Adrenal gland (tissue), 12 donors: ENCODE data around the gene BRSK2. TPM values are rescaled to one million over a fixed set of nuclear protein-coding genes. Genes with fewer than 3 reads are reported as not detected.
"Not testable (repeated sequence)": the region's sequence is repeated elsewhere in the genome, so short reads cannot be mapped to it uniquely, and the experiment has no call there.

Experiments used
- DNase-seq, 7 donors: peaks; one replicate each; pipeline ENCODE4 v3.0.0-alpha.2; 2019 to 2020
- H3K27ac ChIP-seq, 5 donors: fragments of 200-600 bp; sonication (generic) in 4 of 5; 1 replicate in 3 of 5; 2 replicates in 2 of 5; pipeline versions ENCODE4 v1.5.1 to v1.8.0; 2016 to 2020; ENCODE audit warnings: mild to moderate bottlenecking in 1 of 5
- H3K27me3 ChIP-seq: fragments of 200-600 bp; 2 replicates; pipeline ENCODE4 v1.8.0; 2021
- H3K36me3 ChIP-seq, 2 donors: fragments of 200-600 bp; replicated peaks in 1 of 2; 1 replicate in 1 of 2; 2 replicates in 1 of 2; pipeline versions ENCODE4 v1.5.1 to v1.8.0; 2018 to 2022
- H3K4me1 ChIP-seq, 2 donors: fragments of 200-600 bp; replicated peaks in 1 of 2; 1 replicate in 1 of 2; 2 replicates in 1 of 2; pipeline versions ENCODE4 v1.5.1 to v1.8.0; 2018 to 2021
- H3K4me3 ChIP-seq, 4 donors: fragments of 200-600 bp; sonication (generic) in 3 of 4; one replicate each; pipeline ENCODE4 v1.5.1; 2016 to 2018
- H3K9me3 ChIP-seq, 3 donors: fragments of 200-600 bp; sonication (generic) in 1 of 3; replicated peaks in 1 of 3; 1 replicate in 2 of 3; 2 replicates in 1 of 3; pipeline versions ENCODE4 v1.5.1 to v1.8.0; 2016 to 2021
- POLR2A ChIP-seq, 2 donors: fragments of 450-650 bp; IDR thresholded peaks; one replicate each; pipeline ENCODE4 v1.6.1; 2017; ENCODE audit warnings: antibody characterized with exemption in 2 of 2, mild to moderate bottlenecking in 2 of 2, moderate library complexity in 1 of 2
- WGBS, 4 donors: extraction: QIAGEN DNeasy Blood & Tissue Kit in 2 of 4; methylation state at CpG; one replicate each; pipeline versions ENCODE4 v1.1.5 to v1.1.7; 2013 to 2017; 5-methylcytosine and 5-hydroxymethylcytosine counted together
- intact Hi-C, 2 donors: fragments of 100-400 bp; cut with DNase I; formaldehyde crosslinking; loops; one replicate each; pipeline versions ENCODE4 v1.14.1 to v1.15.0; 2022 to 2023
- polyA plus RNA-seq, 3 donors: library from polyadenylated mRNA; stranded (reverse); fragments of 200-250 nt in 2 of 3; fragments of 350-450 nt in 1 of 3; fragmentation: Illumina TruSeq in 1 of 3; extraction: RNeasy Lipid Tissue Mini Kit (QIAGEN cat#74804) in 1 of 3; gene quantifications; one replicate each; pipeline ENCODE4 v1.2.3, GENCODE V29; 2013 to 2014
- total RNA-seq, 9 donors: library from RNA; depleted of rRNA in 4 of 9; stranded (reverse); fragments of >200 nt in 4 of 9; fragments of 120-200 nt in 1 of 9; fragmentation: NEBNext Ultra II Directional in 1 of 9; extraction: Animal tissue kit (Norgen Biotek cat#: 25700) in 1 of 9; gene quantifications; one replicate each; pipeline versions ENCODE4 v1.1.0 to v1.2.4, GENCODE V29; 2013 to 2023
- TF ChIP-seq, protein P1 (sequence below), 6 experiments: fragments of 450-650 bp in 4 of 6; fragments of 200-600 bp in 2 of 6; sonication (generic) in 1 of 6; IDR thresholded peaks; 1 replicate in 5 of 6; 2 replicates in 1 of 6; pipeline versions ENCODE4 v1.5.1 to v1.8.0; 2016 to 2021; ENCODE audit warnings: antibody characterized with exemption in 6 of 6, mild to moderate bottlenecking in 2 of 6, moderate library complexity in 1 of 6
- donor health status: healthy with polysubstance abuse.
- donor health status: Bipolar disorder and iron deficiency.
- donor health status: DM: yes; HTN: yes; CAD: no.
- donor health status: DM: no; HTN: no; CAD: no.
- donor health status: DM: no; HTN: no; CAD: no.
- donor health status: DM: yes; HTN: yes; CAD: no.

BRSK2 gene
- total and polyA plus RNA-seq, 12 donors: 0.18 to 24.5 (median 1.4) TPM; not detected in 1

DNA sequence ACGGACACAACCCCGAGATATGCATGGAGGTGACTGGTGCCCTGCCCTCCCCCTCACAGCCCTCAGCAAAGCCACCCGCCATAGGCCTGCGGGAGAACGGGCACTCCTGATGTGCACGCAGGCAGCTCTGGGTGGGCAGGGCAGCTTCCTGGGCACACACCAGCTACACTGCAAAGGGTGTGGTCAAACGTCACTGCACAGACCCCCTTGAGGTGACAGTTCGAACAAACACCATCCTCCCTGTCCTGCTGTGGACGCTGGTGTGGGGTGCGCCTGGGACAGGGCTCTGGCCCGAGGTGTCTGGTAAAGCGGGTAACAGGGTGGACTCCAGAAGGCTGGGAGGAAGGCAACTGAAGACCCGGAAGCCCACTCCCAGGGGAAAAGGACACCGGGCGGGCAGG is 118.8 kb downstream of the BRSK2 start:
- intact Hi-C loops: no loop called here

GRCh38 chr11:1508986-1509385 is 119.3 kb downstream of the BRSK2 start:
- intact Hi-C loops: no loop called here
- peaks cover 11 to 21% of the 10 kb centered on the region in 2 donors for H3K4me1 ChIP-seq

More for the DNA sequence above, 118.8 kb downstream of the BRSK2 start:
- WGBS, 4 donors: 78 to 91% (median 85%) methylated on average over 12 to 15 of the region's 15 CpGs
- Histone ChIP-seq H3K4me3 (no peak overlapping the region), H3K27me3 (no peaks in the 10 kb centered on the region), H3K27ac (no peak overlapping the region), H3K36me3 (no peaks in the 10 kb centered on the region), H3K9me3 (no peaks in the 10 kb centered on the region), H3K4me1 (peaks cover 16 to 26% of the 10 kb centered on the region in 2 donors)
- TF ChIP-seq POLR2A (IDR thresholded peaks at IDR 0.05): no peak
- TF ChIP-seq, protein P1, sequence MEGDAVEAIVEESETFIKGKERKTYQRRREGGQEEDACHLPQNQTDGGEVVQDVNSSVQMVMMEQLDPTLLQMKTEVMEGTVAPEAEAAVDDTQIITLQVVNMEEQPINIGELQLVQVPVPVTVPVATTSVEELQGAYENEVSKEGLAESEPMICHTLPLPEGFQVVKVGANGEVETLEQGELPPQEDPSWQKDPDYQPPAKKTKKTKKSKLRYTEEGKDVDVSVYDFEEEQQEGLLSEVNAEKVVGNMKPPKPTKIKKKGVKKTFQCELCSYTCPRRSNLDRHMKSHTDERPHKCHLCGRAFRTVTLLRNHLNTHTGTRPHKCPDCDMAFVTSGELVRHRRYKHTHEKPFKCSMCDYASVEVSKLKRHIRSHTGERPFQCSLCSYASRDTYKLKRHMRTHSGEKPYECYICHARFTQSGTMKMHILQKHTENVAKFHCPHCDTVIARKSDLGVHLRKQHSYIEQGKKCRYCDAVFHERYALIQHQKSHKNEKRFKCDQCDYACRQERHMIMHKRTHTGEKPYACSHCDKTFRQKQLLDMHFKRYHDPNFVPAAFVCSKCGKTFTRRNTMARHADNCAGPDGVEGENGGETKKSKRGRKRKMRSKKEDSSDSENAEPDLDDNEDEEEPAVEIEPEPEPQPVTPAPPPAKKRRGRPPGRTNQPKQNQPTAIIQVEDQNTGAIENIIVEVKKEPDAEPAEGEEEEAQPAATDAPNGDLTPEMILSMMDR (IDR thresholded peaks at IDR 0.05): no peak
- DNase-seq: no peak

GRCh38 chr11:1509626-1510255 is 120.0 kb downstream of the BRSK2 start:
- Histone ChIP-seq H3K27me3 (no peaks in the 10 kb centered on the region), H3K4me1 (peaks cover 7 to 14% of the 10 kb centered on the region in 2 donors), H3K9me3 (no peaks in the 10 kb centered on the region), H3K4me3 (no peak overlapping the region), H3K36me3 (no peaks in the 10 kb centered on the region), H3K27ac (no peak overlapping the region)
- intact Hi-C loops: no loop called here
- WGBS, 4 donors: 74 to 82% (median 78%) methylated on average over 7 to 20 of the region's 20 CpGs
- TF ChIP-seq, protein P1 (IDR thresholded peaks at IDR 0.05): no peak
- TF ChIP-seq POLR2A (IDR thresholded peaks at IDR 0.05): no peak
- DNase-seq: no peak

More at GRCh38 chr11:1508986-1509385, 119.3 kb downstream of the BRSK2 start:
- no peaks in the 10 kb centered on the region for H3K36me3 ChIP-seq
- no peak for TF ChIP-seq POLR2A (IDR thresholded peaks at IDR 0.05)
- TF ChIP-seq, protein P1 (IDR thresholded peaks at IDR 0.05): no peak
- H3K27me3 ChIP-seq: no peaks in the 10 kb centered on the region
- DNase-seq: no peak
- no peak overlapping the region for H3K4me3 ChIP-seq
- H3K9me3 ChIP-seq: no peaks in the 10 kb centered on the region
- H3K27ac ChIP-seq: no peak overlapping the region
- WGBS, 4 donors: 87 to 92% (median 90%) methylated on average over 5 to 10 of the region's 10 CpGs

DNA sequence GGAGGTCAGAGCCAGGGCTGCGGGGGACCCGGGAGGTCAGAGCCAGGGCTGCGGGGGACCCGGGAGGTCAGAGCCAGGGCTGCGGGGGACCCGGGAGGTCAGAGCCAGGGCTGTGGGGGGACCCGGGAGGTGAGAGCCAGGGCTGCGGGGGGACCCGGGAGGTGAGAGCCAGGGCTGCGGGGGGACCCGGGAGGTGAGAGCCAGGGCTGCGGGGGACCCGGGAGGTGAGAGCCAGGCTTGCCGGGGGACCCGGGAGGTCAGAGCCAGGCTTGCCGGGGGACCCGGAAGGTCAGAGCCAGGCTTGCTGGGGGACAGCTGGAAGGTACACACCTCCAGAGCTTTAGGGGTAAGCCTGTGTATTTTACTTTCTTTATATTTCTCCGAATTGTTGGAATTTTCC is 120.6 kb downstream of the BRSK2 start:
- H3K4me1 ChIP-seq: peaks cover 7 to 20% of the 10 kb centered on the region in 2 donors
- H3K4me3 ChIP-seq, H3K9me3 ChIP-seq, H3K27me3 ChIP-seq, H3K36me3 ChIP-seq, intact Hi-C loops, DNase-seq, H3K27ac ChIP-seq: not testable (repeated sequence)
- 84 to 100% (median 90%) methylated on average over 1 to 13 of the region's 18 CpGs for WGBS, 4 donors

- Histone ChIP-seq H3K36me3 (no peaks in the 10 kb centered on the region), H3K4me1 (peaks cover 7 to 26% of the 10 kb centered on the region in 2 donors), H3K27ac (no peak overlapping the region), H3K27me3 (no peaks in the 10 kb centered on the region), H3K9me3 (no peaks in the 10 kb centered on the region), H3K4me3 (no peak overlapping the region)
- intact Hi-C loops: no loop called here
- 83 to 90% (median 86%) methylated on average over 11 of the region's 11 CpGs for WGBS, 4 donors
- TF ChIP-seq POLR2A (IDR thresholded peaks at IDR 0.05): no peak
- TF ChIP-seq, protein P1 (IDR thresholded peaks at IDR 0.05): no peak
- no peak for DNase-seq
These were observed 121.2 kb downstream of the BRSK2 start for GRCh38 chr11:1510928-1511327.
